Fibroblast of villous mesenchyme (primary cell): Measurements from ENCODE around the gene SPATA33. TPM values are rescaled to one million over a fixed set of nuclear protein-coding genes. Genes with fewer than 3 reads are reported as not detected.

Source experiments
- DNase-seq: peaks from one replicate; pipeline ENCODE4 v3.0.0-alpha.2; 2010; ENCODE audit warnings: low read depth
- H3K4me3 ChIP-seq: 2 replicates; pipeline ENCODE4 v1.5.1; 2011; ENCODE audit warnings: low read depth, mild to moderate bottlenecking, low read length
- total RNA-seq: library from RNA; depleted of rRNA; stranded (reverse); fragments of >200 nt; gene quantifications from 2 replicates; pipeline ENCODE4 v1.2.3, GENCODE V29; 2012
- TF ChIP-seq, protein P1 (sequence below): IDR thresholded peaks from 2 replicates; pipeline ENCODE4 v1.5.1; 2012; ENCODE audit warnings: low read depth, mild to moderate bottlenecking, low read length; ENCODE audit not compliant: insufficient read depth

The SPATA33 gene
- total RNA-seq: 3.5 and 3.9 TPM in 2 replicates

DNA sequence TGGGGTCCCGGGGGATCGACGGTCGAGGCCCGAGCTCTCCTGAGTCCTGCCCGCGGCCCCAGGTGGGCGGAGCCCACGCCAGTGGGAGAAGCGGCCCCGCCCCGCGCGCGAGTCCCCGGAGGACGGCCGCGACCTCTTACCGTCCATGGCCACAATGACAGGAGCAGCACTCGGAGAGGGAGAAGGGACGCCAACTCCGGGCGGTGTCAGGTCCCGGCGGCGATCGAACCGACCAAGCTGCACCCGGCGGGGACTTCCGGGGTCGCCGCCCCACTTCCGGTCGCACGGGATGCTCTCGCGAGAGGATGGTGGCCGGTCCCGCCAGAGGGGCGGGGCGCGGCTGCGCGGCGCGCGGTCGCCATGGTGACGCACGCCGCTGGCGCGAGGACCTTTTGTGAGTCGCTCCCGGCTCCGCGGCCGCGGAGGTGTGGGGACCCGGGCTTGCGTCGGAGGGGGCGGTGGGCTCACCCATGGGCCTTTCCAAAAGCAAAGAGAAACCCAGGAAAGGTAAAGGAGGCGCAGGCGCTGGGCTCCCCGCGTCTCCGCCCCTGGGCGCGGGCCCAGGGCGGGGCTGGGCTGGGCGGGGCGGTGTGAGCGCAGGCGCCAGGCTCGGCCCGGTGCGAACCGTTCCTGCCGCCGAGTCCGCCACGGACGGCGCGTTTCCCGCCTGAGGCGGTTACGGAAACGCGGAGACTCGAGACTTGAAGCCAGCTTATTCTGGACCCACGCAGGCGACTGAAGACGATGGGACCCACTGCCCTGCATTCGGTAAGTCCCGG, at the start of gene SPATA33, which contains the start of gene CHMP1A:
Gene SPATA33 (plus strand): TSS at position 395 of the 779 bp plus-strand sequence. CDS start 76 bp downstream, at position 471.
Gene CHMP1A (minus strand): TSS at position 267 of the 779 bp plus-strand sequence. CDS start 120 bp downstream, at position 147.
- DNase-seq: peak; percentile 85
- H3K4me3 ChIP-seq: peak within 1 kb of the TSS; percentile 98
- TF ChIP-seq, protein P1, sequence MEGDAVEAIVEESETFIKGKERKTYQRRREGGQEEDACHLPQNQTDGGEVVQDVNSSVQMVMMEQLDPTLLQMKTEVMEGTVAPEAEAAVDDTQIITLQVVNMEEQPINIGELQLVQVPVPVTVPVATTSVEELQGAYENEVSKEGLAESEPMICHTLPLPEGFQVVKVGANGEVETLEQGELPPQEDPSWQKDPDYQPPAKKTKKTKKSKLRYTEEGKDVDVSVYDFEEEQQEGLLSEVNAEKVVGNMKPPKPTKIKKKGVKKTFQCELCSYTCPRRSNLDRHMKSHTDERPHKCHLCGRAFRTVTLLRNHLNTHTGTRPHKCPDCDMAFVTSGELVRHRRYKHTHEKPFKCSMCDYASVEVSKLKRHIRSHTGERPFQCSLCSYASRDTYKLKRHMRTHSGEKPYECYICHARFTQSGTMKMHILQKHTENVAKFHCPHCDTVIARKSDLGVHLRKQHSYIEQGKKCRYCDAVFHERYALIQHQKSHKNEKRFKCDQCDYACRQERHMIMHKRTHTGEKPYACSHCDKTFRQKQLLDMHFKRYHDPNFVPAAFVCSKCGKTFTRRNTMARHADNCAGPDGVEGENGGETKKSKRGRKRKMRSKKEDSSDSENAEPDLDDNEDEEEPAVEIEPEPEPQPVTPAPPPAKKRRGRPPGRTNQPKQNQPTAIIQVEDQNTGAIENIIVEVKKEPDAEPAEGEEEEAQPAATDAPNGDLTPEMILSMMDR: no peak

DNA sequence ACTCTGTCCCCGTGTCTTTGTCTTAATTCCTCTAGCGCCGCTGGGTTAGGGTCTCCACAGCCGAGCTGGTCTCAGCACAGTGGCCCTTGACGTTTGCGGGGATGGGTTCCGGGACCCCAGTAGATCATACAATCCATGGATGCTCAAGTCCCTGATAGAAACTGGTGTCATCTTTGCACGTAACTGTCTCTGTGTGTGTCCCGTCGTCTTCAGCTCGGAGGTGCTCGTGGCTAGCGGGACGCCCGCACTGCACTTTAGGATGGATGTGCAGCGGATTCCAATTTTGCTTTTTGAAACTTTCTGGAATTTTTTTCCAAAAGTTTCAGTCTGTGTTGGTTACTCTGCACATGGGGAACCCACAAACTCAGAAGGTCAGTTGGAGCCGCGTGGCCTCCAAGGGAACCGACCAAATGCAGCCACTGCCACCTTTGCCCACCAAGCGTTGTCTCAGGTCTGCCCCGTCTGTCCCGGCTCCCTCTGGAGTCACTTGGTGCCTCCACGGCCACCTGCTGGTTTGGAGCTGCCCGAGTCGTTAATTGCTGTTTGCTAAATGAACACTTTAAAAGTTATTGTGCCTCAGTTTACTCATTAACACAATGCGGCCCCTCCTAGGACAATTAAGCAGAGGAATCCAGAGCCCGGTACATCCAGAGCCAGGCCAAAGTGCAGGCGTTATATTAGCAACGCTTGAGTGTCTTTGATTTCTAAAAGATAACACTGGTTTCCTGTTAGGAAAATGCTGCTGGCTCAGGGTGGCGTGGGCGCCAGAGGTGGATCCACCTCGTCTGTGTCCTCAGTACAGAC, 49.5 kb upstream of the SPATA33 start:
- TF ChIP-seq, protein P1: no peak
- DNase-seq: no peak
- no peak overlapping the region for H3K4me3 ChIP-seq

DNA sequence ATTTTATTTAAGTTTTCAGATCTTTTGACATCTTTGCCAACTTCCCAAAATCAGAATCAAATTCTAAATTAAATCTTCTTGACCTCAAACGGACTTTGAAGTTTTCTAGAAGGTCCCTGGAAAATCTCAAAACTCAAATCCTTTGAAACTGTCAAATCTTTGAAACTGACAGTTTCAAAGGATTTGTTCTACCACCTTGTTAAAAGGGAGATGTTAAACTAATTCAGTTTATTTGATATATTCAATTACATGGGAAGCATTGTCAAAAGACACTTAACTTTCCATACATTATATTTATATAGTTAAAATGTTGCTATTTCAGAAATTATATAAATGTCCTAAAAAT, 47.6 kb upstream of the SPATA33 start:
- TF ChIP-seq, protein P1: no peak

DNA sequence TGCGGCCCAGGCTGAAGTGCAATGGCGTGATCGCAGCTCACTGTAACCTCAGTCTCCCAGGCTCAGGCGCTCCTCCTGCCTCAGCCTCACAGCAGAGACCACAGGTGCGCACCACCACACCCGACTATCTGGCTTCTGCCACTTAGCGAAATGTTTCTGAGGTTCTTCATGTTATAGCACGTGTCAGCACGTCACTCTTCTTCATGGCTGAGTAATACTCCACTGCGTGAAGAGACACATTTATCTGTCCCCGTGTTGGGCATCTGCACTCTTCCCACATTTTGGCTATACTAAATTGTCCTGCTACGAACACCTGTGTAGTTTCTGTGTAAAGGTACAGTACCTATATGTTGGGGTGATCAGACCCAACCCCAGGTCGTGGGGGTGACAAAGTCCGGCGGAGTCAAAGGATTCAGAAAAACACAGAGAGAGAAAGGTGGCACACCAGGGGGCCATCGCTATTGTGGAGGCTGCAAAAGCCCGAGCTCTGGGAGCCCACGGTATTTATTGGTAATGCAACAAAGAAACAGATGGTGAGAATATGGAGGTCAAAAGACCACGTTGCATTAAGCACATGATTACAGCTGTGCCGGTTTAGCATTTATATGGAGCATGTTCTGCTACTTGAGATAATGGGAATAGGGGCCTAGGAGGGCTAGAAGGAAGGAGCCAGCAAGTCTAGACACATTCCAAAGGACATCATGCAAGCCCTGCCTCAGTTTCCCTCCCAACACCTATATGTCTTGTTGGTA, 45.0 kb upstream of the SPATA33 start:
- no peak overlapping the region for H3K4me3 ChIP-seq
- peak; percentile 70 for DNase-seq
- TF ChIP-seq, protein P1: no peak

More for the DNA sequence above, 47.6 kb upstream of the SPATA33 start:
- no peak overlapping the region for H3K4me3 ChIP-seq
- DNase-seq: no peak

DNA sequence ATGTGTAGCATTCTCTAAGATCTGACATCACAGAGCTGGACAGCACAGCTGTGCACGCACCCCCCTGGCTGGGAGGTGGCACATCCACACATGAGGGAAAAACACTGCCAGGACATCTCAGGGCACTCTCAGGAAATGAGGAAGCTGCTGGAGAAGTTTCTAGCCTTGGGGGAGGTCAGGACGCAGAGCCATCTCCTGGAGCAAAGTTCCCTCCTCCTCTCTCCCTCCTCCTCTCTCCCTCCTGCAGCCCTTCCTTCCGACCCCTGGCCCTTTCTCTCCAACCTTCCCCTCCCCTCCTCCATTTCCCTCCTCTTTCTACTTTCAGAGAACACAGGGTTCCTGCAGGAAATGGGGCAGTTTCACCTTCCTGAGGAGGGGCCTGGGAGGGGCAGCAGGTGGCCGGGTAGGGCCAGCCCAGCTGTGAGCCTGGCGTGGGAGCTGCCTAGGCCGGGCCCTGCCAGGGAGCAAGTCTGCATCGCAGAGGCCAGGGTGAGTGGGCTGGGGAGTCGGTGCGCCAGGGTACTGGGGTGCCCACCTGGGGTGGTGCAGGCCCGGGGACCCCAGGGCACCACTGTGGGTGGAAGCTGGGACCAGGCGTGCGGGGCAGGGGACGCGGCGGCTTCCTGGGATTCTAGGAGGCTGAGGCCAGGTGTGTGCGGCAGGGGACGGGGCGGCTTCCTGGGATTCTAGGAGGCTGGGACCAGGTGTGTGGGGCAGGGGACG, 44.2 kb upstream of the SPATA33 start, which contains the start of gene DPEP1:
Gene DPEP1 (plus strand): TSS at position 412 of the 723 bp plus-strand sequence. CDS start 16,769 bp downstream, outside the sequence.
- TF ChIP-seq, protein P1: no peak
- peak; percentile 64 for DNase-seq
- H3K4me3 ChIP-seq: no peak within 1 kb of the TSS

DNA sequence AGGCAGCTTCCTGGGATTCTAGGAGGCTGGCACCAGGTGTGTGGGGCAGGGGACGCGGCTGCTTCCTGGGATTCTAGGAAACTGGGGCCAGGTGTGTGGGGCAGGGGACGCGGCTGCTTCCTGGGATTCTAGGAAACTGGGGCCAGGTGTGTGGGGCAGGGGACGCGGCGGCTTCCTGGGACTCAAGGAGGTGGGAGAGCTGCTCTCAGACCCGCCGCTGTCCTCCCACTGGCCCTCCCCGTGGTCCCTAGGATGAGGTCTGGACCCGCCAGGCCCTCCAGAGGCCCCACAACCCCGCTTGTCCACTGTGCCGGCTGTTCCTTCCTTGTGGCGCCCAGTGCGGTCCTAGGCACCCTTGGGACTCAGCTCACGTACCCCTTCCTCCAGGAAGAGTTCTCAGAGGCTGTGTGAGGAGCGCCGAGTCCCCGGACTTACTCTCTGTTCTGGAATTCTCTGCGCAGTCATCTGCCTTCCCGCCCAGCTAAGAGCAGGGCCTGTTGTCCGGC, 43.6 kb upstream of the SPATA33 start:
- TF ChIP-seq, protein P1: no peak
- H3K4me3 ChIP-seq: no peak overlapping the region
- no peak for DNase-seq
